Choroid plexus epithelial cell (primary cell): ENCODE data around the gene MMP24.
"Not testable (repeated sequence)": the region's sequence is repeated elsewhere in the genome, so short reads cannot be mapped to it uniquely, and the experiment has no call there.

ENCODE experiments used
- DNase-seq: peaks from one replicate; pipeline ENCODE4 v3.0.0-alpha.2; 2010; ENCODE audit warnings: low read depth
- H3K4me3 ChIP-seq: 2 replicates; pipeline ENCODE4 v1.5.1; 2011; ENCODE audit warnings: low read depth, mild to moderate bottlenecking, control low read depth, low read length, moderate library complexity
- TF ChIP-seq, protein P1 (sequence below): conservative IDR thresholded peaks from 2 replicates; pipeline ENCODE4 v1.5.1; 2011; ENCODE audit warnings: low read depth, mild to moderate bottlenecking, control low read depth, inconsistent platforms, low read length, moderate library complexity

The MMP24 gene

DNA sequence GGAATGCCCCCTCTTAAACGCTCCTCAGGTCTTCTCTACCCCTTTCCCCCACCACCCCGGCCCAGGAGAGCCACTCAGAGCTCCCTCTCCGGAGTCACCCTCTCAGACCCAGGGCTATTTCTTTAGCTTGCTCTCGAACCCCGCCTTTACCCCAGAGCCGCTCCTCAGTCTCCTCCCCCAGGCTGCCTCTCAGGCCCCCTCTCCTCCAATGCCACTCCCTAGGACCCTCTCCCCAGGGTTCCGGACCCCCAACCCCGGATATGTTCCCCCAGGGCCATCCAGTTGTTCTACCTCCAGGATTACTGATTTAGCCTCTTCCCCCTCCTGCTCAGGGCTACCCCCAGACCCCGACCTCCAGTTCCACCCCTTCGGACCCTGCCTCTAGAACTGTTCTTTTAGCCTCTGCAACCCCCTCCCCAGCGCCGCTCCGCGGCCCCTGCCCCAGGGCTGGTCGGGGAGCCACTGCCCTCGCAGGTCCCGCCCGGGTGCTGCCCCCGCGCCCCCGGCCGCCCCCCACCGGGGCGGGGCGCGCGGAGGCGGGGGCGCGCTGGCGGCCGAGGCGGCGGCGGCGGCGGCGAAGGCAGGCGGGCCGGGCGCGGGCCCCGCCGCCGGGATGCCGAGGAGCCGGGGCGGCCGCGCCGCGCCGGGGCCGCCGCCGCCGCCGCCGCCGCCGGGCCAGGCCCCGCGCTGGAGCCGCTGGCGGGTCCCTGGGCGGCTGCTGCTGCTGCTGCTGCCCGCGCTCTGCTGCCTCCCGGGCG is at the start of gene MMP24:
Gene MMP24, plus strand, starts transcription at position 565 of the 758 bp plus-strand sequence. Its CDS starts 49 bp downstream, at position 614.
- peak within 1 kb of the TSS; percentile 22 for H3K4me3 ChIP-seq
- TF ChIP-seq, protein P1, sequence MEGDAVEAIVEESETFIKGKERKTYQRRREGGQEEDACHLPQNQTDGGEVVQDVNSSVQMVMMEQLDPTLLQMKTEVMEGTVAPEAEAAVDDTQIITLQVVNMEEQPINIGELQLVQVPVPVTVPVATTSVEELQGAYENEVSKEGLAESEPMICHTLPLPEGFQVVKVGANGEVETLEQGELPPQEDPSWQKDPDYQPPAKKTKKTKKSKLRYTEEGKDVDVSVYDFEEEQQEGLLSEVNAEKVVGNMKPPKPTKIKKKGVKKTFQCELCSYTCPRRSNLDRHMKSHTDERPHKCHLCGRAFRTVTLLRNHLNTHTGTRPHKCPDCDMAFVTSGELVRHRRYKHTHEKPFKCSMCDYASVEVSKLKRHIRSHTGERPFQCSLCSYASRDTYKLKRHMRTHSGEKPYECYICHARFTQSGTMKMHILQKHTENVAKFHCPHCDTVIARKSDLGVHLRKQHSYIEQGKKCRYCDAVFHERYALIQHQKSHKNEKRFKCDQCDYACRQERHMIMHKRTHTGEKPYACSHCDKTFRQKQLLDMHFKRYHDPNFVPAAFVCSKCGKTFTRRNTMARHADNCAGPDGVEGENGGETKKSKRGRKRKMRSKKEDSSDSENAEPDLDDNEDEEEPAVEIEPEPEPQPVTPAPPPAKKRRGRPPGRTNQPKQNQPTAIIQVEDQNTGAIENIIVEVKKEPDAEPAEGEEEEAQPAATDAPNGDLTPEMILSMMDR, result no peak

DNA sequence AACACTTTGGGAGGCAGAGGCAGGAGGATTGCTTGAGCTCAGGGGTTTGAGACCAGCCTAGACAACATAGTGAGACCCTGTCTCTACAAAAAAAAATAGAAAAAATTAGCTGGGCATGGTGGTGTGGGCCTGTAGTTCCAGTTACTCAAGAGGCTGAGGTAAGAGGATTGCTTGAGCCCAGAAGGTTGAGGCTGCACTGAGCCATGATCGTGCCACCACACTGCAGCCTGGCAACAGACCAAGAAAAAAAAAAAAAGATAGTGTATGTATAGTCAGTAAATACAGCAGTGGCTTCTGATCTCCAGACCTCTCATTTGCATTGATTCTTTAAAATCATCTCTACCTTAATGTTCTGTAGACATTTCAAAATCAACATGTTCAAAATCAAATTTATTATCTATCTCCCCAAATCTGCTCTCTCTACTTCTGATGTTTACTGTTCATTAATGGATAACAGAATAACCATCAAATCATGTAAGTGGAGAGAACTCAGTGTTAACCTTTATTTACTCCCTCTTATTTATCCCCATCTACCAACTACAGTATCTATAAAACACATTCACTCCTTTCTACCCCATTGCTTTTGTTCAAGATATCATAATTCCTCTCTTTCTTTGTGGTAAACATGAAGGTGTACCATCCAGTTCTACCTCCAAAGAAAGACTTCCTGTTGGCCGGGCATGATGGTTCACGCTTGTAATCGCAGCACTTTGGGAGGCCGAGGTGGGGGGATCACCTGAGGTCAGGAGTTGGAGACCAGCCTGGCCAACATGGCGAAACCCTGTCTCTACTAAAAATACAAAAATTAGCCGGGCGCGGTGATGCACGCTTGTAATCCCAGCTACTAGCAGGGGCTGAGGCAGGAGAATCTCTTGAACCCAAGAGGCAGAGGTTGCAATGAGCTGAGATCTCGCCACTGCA is 46.9 kb upstream of the MMP24 start:
- H3K4me3 ChIP-seq, result no peak overlapping the region
- no peak for DNase-seq
- TF ChIP-seq, protein P1, result no peak

More for the DNA sequence above, at the start of gene MMP24:
- no peak for DNase-seq

DNA sequence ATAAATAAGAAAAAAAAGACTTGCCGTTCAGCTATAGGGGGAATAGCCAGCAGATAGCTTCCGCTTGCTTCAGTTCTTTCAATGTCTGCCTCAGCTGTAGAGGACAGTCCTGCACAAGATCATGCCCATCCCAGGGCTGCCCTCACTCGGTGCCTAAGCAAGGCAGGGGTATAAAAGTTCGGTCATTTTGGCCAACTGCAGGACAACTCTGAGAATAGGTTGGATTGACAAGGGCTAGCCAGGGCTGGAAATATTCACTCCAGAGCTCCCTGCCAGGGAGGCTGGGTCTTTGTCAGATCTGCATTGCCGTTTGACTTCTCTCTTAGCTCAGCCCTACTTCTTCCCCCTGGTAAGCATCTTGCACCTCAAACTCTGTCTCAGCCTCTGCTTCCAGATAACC is 46.2 kb upstream of the MMP24 start:
- DNase-seq, result no peak
- no peak overlapping the region for H3K4me3 ChIP-seq
- TF ChIP-seq, protein P1, result no peak

DNA sequence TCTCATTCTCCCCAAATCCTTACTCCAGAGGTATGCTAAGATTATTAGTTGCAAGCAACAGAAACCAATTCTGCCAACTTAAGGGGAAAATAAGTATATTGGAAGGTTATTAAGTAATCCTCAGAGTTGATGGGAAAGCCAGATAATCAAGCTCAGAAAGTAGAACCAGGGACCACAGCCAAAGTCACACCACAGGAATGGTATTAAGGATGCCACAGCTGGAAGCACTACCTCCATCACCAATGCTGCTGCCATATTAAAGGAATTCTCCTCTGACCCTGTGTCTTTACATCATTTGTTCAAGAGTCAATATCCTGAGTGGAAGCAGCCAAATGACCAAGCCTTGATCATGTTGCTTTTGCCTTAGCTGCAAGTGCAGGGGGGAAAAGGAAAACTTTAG is 44.8 kb upstream of the MMP24 start:
- DNase-seq, result peak; percentile 21

DNA sequence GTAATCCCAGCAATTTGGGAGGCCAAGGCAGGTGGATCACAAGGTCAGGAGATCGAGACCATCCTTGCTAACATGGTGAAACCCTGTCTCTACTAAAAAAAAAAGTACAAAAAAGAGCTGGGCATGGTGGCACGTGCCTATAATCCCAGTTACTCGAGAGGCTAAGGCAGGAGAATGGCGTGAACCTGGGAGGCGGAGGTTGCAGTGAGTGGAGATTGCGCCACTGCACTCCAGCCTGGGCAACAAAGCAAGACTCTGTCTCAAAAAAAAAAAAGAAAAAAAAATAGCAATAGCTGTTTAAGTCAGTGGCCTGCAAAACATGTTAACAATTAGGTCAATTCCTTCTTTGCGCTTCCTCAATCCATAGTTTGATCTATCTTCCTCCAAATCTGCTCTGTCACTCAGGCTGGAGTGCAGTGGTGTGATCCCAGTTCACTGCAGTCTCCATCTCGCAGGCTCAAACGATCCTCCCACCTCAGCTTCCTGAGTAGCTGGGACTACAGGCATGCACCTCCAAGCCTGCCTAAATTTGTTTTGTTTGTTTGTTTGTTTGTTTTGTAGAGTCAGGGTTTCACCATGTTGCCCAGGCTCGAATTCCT is 39.7 kb upstream of the MMP24 start:
- H3K4me3 ChIP-seq, DNase-seq: not testable (repeated sequence)

More for the DNA sequence above, 44.8 kb upstream of the MMP24 start:
- no peak overlapping the region for H3K4me3 ChIP-seq
- TF ChIP-seq, protein P1, result no peak

DNA sequence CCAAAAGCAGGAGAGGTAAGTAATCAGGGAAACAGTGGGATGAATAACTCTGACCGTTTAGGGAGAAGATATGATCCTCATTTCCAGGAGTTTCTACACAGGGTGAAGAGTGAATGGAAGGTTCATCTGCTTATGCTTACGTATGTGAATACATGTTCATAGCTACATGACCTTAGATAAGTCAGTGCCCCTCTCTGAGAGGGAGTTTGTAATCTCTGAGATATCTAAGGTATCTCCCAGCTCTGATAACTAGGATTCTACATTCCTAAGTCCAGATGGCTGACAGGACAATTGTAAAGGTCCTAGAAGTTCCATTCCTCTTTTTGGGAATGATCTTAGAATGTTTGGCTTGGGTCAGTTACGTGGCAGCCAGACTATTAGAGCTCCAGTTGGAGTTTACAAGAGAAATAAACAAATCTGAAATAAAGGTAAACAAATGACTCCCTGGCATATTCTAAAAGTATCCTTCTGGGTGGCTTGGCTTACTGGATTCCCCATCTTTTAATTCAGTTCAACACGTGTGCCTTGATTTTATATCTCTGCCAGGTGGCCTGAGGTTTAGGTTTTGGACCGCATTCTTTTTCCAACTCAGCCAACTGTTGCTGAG is 38.8 kb upstream of the MMP24 start:
- no peak overlapping the region for H3K4me3 ChIP-seq
- DNase-seq, result no peak
- TF ChIP-seq, protein P1, result no peak

DNA sequence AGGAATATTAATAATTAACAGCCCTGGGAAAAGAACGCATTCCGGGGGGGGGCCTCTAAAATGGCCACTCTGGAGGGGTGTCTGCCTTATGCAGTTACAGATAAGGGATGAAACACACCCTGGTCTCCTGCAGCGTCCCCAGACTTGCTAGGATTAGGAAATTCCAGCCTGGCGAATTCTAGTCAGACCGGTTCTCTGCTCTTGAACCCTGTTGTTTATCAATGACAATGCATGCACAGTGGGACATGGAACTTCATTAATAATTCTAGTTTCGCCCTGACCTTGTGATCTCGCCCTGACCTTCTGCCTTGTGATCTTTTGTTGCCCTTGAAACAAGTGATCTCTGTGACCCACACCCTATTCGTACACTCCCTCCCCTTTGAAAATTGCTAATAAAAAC is 37.3 kb upstream of the MMP24 start:
- DNase-seq, H3K4me3 ChIP-seq: not testable (repeated sequence)
